Progenitor cell of endocrine pancreas (in vitro differentiated cells): ENCODE measurements around the gene ZNF467. TPM values are rescaled to one million over a fixed set of nuclear protein-coding genes. Genes with fewer than 3 reads are reported as not detected.
A peak's percentile ranks its signal among the peaks of the same experiment; 100 is the strongest.

ENCODE experiments used
- DNase-seq: peaks from one replicate; pipeline ENCODE4 v3.0.0; 2021; ENCODE audit warnings: low spot score; ENCODE audit not compliant: unreplicated experiment
- H3K27ac Mint-ChIP-seq: 2 replicates; pipeline ENCODE4 v1.8.0; 2021; ENCODE audit warnings: mild to moderate bottlenecking, moderate library complexity, mixed read lengths
- H3K27me3 Mint-ChIP-seq: 2 replicates; pipeline ENCODE4 v1.8.0; 2021; ENCODE audit warnings: mixed read lengths
- H3K36me3 Mint-ChIP-seq: 2 replicates; pipeline ENCODE4 v1.8.0; 2022; ENCODE audit warnings: mixed read lengths; ENCODE audit not compliant: insufficient read depth
- H3K4me1 Mint-ChIP-seq: 2 replicates; pipeline ENCODE4 v1.8.0; 2021; ENCODE audit warnings: low read depth, mixed read lengths
- H3K4me3 Mint-ChIP-seq: 2 replicates; pipeline ENCODE4 v1.8.0; 2021; ENCODE audit warnings: low read depth, mild to moderate bottlenecking, moderate library complexity, mixed read lengths
- H3K9me3 Mint-ChIP-seq: 2 replicates; pipeline ENCODE4 v1.8.0; 2021; ENCODE audit warnings: low read depth, mixed read lengths
- total RNA-seq: library from RNA; stranded (reverse); gene quantifications from 2 replicates; pipeline ENCODE4 v1.2.1, GENCODE V29; 2021
- TF ChIP-seq, protein P1 (sequence below): fragments of 200-600 bp; sonication (generic); IDR thresholded peaks from one replicate; pipeline ENCODE4 v1.5.0; 2021; ENCODE audit warnings: antibody characterized with exemption, mild to moderate bottlenecking; ENCODE audit not compliant: unreplicated experiment

ZNF467 gene
- total RNA-seq, 1 donor from 2014 or later = 16.1 TPM

DNA sequence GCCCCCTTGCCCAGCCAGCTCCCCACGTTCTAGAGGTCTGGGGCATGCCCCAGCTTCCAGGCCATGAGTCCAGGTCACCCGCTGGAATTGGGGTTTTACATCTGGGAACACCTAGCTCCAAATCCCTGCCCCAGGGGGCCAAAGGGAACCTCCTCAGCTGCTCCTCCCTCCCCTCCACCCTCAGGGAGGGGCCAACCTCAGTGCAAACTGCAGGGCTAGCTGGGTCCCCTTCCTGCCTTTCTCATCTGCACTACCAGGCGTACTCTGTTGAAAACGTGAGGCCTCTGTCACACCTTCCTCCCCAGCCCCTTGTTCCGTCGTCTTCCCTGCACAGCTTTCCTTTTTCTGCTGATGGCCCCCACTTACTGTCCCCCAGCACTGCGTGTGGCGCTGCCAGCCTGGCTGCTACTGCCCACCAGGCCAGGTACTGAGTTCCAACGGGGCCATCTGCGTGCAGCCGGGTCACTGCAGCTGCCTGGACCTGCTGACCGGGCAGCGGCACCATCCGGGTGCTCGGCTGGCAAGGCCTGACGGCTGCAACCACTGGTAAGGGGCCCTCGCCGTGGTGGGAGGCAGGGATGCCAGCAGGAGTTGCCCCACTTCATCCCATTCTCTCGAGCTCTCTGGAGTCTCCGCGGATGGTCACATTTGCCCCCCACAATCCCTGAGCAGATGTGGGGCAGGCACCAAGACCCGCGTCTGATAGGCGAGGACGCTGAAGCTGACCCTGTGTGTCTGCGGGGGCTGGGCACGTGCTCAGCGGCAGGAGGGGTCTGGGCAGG, 40.1 kb upstream of the ZNF467 start:
- Mint-ChIP-seq H3K4me3 (no peak overlapping the region), H3K36me3 (no peaks in the 10 kb centered on the region), H3K4me1 (no peaks in the 10 kb centered on the region), H3K9me3 (no peaks in the 10 kb centered on the region), H3K27me3 (peaks cover 4% of the 10 kb centered on the region), H3K27ac (peak overlapping the region; percentile 20)
- DNase-seq = no peak
- TF ChIP-seq, protein P1, sequence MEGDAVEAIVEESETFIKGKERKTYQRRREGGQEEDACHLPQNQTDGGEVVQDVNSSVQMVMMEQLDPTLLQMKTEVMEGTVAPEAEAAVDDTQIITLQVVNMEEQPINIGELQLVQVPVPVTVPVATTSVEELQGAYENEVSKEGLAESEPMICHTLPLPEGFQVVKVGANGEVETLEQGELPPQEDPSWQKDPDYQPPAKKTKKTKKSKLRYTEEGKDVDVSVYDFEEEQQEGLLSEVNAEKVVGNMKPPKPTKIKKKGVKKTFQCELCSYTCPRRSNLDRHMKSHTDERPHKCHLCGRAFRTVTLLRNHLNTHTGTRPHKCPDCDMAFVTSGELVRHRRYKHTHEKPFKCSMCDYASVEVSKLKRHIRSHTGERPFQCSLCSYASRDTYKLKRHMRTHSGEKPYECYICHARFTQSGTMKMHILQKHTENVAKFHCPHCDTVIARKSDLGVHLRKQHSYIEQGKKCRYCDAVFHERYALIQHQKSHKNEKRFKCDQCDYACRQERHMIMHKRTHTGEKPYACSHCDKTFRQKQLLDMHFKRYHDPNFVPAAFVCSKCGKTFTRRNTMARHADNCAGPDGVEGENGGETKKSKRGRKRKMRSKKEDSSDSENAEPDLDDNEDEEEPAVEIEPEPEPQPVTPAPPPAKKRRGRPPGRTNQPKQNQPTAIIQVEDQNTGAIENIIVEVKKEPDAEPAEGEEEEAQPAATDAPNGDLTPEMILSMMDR = no peak

DNA sequence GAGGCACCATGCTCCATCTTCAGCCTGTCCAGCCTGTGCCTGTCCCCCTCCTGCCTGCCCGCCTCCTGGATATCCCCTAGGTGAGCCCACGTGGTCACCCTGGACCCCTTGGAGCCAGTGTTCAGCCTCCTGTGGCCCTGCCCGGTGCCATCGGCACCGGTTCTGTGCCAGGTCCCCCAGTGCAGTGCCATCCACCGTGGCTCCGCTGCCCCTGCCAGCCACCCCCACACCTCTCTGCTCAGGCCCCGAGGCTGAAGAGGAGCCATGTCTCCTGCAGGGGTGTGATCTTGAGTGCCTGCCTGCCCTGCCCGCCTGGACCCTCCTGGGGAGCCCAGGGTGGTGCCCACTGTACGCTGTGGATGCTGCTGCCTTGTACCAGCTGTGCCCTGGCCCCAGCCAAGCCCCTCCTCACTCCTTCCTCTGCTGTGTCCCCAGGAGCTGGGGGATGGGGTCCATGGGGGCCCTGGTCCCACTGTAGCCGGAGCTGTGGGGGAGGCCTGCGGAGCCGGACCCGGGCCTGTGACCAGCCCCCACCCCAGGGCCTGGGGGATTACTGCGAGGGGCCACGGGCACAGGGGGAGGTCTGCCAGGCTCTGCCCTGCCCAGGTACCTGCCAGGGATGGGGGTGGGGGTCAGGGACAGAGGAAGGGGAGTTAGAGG, 38.6 kb upstream of the ZNF467 start:
- H3K4me1 Mint-ChIP-seq = no peaks in the 10 kb centered on the region
- no peak overlapping the region for H3K4me3 Mint-ChIP-seq
- no peak overlapping the region for H3K27ac Mint-ChIP-seq
- H3K27me3 Mint-ChIP-seq = peaks cover 4% of the 10 kb centered on the region
- TF ChIP-seq, protein P1 = no peak
- no peaks in the 10 kb centered on the region for H3K36me3 Mint-ChIP-seq
- no peaks in the 10 kb centered on the region for H3K9me3 Mint-ChIP-seq
- DNase-seq = no peak

DNA sequence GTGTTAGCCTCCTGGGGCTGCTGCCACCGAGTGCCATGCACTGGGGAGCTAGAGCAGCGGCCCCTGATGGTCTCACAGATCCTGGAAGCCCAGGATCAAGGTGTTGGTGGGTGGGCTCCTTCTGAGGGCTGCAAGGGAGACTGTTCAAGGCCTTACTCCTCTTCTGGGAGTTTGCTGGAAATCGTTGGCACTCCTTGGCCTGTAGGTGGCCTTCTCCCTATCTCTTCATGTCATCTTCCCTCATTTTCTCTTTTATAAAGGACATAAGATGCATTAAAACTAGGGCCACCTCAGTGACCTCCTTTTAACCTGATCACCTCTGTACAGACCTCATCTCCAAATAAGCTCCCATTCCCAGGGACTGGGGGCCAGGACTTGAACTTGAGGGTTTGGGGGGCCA, 37.8 kb upstream of the ZNF467 start:
- Mint-ChIP-seq H3K27ac (no peak overlapping the region), H3K9me3 (no peaks in the 10 kb centered on the region), H3K27me3 (peaks cover 5% of the 10 kb centered on the region), H3K4me1 (no peaks in the 10 kb centered on the region), H3K36me3 (no peaks in the 10 kb centered on the region), H3K4me3 (no peak overlapping the region)
- no peak for DNase-seq
- TF ChIP-seq, protein P1 = no peak

DNA sequence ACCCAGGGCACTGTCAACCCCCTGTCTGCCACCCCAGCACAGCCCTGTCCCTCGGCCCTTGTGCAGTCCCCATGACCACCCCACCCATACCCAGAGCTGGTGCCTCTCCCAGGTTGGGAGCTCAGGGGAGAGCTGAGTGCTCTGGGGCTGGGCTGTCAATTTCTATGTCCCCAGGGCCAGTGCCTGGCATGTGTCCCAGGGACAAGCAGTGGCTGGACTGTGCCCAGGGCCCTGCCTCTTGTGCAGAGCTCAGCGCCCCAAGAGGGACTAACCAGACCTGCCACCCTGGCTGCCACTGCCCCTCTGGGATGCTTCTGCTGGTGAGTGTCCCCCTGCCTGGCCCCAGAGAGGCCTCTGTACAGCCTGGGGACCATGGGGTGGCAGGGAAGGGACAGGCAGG, 35.8 kb upstream of the ZNF467 start:
- no peak overlapping the region for H3K4me3 Mint-ChIP-seq
- no peak for DNase-seq
- no peak overlapping the region for H3K27ac Mint-ChIP-seq
- H3K36me3 Mint-ChIP-seq = no peaks in the 10 kb centered on the region
- H3K4me1 Mint-ChIP-seq = no peaks in the 10 kb centered on the region
- TF ChIP-seq, protein P1 = no peak
- no peaks in the 10 kb centered on the region for H3K9me3 Mint-ChIP-seq
- peaks cover 10% of the 10 kb centered on the region for H3K27me3 Mint-ChIP-seq

DNA sequence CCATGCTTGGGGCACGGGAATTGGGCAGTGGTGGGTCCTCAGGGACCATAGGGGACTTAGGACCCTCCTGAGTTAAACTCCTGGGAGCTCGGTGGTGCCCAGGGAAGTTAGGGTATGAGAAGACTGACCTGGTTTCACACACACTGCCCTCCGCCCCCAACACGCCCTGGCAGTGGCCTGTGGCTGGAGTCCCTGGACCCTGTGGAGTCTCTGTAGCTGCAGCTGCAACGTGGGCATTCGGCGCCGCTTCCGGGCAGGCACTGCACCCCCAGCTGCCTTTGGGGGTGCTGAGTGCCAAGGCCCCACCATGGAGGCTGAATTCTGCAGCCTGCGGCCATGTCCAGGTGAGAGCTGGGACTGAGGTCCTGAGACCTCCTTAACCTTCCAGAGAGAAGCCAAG, 34.9 kb upstream of the ZNF467 start:
- Mint-ChIP-seq H3K4me3 (no peak overlapping the region), H3K27ac (no peak overlapping the region), H3K36me3 (no peaks in the 10 kb centered on the region), H3K4me1 (no peaks in the 10 kb centered on the region), H3K9me3 (no peaks in the 10 kb centered on the region), H3K27me3 (peaks cover 10% of the 10 kb centered on the region)
- TF ChIP-seq, protein P1 = no peak
- no peak for DNase-seq
